ENCODE measurements around the gene ATP9B. TPM values are rescaled to one million over a fixed set of nuclear protein-coding genes. Genes with fewer than 3 reads are reported as not detected.

The ATP9B gene
- total RNA-seq, 2 donors from 2014 or later = 25.9 to 34.6 TPM

GRCh38 chr18:79423211-79424007 lies 354.2 kb downstream of the ATP9B start:
- ATAC-seq (no peak), DNase-seq (ENCODE audit: low spot score in 2 of 2) (no peak)
- H3K27ac Mint-ChIP-seq = no peak overlapping the region
- peaks cover 12 to 23% of the 10 kb centered on the region in 2 donors for H3K36me3 Mint-ChIP-seq
- no peaks in the 10 kb centered on the region for H3K9me3 Mint-ChIP-seq

GRCh38 chr18:79424008-79424565 lies 354.9 kb downstream of the ATP9B start:
- DNase-seq (ENCODE audit: low spot score in 2 of 2) (no peak), ATAC-seq (no peak)
- Mint-ChIP-seq H3K36me3 (peaks cover 12 to 30% of the 10 kb centered on the region in 2 donors), H3K9me3 (no peaks in the 10 kb centered on the region), H3K27ac (peak overlapping the region; percentile 84 to 85)

GRCh38 chr18:79424880-79425568 lies 355.8 kb downstream of the ATP9B start:
- peak overlapping the region; percentile 84 to 85 for H3K27ac Mint-ChIP-seq
- peaks cover 12 to 24% of the 10 kb centered on the region in 2 donors for H3K36me3 Mint-ChIP-seq
- DNase-seq (ENCODE audit: low spot score in 2 of 2) (no peak), ATAC-seq (no peak)
- H3K9me3 Mint-ChIP-seq = no peaks in the 10 kb centered on the region

DNA sequence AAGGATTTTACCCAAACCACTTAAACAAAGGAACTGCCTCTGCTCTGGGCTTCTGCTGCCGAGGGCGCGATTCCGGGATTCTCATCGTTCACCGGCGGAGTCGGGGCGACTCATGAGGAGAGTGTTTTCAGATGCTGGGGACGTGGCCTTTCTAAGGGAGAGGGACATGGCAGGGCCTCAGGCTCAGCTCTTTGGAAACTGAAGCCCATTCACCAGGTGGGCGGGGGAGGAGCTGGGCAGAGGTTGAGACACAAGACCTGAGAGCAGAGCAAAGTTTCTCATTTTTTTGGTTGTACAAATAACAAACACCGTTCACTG lies 356.3 kb downstream of the ATP9B start:
- no peak for ATAC-seq
- no peak for DNase-seq (ENCODE audit: low spot score in 2 of 2)

DNA sequence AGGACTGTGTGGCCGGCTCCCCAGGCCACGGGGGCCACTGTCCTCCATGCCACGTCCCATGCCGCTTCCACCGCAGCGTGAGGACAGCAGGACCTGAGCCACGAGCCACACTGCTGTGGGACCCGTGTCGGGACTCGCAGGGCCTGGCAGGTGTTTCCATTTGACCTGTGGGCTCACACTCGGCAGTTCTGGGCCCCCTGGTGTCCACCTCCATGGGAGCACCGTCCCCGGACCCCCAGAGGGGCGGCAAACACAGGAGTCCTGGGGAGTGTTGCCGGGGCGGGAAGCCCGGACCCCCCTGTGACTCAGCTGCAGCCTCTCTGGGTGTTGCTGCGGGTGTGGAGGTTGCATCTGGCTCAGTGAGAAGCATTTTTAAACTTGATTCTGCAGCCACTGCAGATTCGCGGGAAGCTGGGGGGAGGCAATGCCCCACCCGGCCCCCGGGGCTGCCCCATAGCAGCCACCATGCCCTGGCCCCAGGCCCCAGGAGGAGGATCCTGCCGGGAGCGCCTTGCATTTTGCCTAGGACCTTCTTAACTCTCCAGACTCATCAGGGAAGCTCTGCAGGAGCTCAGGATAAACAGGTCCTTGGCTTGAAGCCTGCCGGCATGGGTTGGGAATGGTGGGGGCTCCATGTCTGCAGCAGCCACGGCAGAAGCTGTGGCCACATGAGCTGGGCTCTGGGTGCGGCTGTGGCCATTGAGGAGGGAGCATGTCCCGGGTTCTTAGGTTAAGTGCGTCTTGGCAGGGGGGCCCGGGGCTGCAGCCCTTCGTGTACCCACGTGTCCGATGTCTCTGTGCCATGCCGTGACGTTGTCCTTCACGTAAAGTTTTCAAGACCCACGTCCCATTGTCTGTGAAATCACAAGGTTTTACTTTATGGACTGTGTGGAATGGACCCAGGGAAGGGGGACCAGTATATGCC lies 357.4 kb downstream of the ATP9B start:
- H3K27ac Mint-ChIP-seq = peak overlapping the region; percentile 44 to 84
- ATAC-seq = peak; percentile 5 to 15
- no peak for DNase-seq (ENCODE audit: low spot score in 2 of 2)
- peaks cover 7 to 19% of the 10 kb centered on the region in 2 donors for H3K36me3 Mint-ChIP-seq
- H3K9me3 Mint-ChIP-seq = no peaks in the 10 kb centered on the region

More for the DNA sequence above, 356.3 kb downstream of the ATP9B start:
- H3K9me3 Mint-ChIP-seq = no peaks in the 10 kb centered on the region
- peak overlapping the region; percentile 84 to 85 for H3K27ac Mint-ChIP-seq
- peaks cover 9 to 19% of the 10 kb centered on the region in 2 donors for H3K36me3 Mint-ChIP-seq

DNA sequence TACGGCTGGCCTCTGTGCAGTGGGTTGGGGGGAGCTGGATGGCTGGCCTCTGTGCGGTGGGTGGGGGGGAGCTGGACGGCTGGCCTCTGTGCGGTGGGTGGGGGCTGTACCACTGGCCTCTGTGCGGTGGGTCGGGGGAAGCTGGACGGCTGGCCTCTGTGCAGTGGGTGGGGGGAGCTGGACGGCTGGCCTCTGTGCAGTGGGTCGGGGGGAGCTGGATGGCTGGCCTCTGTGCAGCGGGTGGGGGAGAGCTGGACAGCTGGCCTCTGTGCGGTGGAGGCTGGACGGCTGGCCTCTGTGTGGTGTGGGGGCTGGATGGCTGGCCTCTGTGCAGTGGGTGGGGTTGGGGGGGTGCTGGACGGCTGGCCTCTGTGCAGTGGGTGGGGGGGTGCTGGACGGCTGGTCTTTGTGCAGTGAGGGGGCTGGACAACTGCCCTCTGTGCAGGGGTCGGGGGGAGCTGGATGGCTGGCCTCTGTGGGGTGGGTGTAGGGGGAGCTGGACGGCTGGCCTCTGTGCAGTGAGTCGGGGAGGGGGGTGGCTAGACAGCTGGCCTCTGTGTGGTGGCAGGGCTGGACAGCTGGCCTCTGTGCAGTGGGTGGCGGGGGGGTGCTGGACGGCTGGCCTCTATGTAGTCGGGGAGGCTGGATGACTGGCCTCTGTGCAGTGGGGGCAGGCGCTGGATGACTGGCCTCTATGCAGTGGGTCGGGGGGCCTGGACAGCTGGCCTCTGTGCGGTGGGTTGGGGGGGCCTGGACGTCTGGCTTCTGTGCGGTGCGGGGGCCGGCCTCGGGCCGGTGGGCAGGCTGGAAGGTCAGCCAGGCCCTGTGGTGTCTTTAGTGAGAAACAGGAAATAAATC lies 358.4 kb downstream of the ATP9B start:
- DNase-seq (ENCODE audit: low spot score in 2 of 2) (no peak), ATAC-seq (peak in 1 of 2 donors; percentile 8)
- Mint-ChIP-seq H3K27ac (no peak overlapping the region), H3K36me3 (peaks cover 7 to 19% of the 10 kb centered on the region in 2 donors), H3K9me3 (no peaks in the 10 kb centered on the region)

Other genes with a start within 250 kb of the ATP9B start
- gene SALL3, start 89.6 kb upstream of the ATP9B start, total RNA-seq = not detected

Data from activated naive CD4-positive, alpha-beta T cell treated with anti-CD3 and anti-CD28 coated beads, Interleukin-2, amount 50 U/mL, for 72 hours (primary cell).